Vagina (tissue), 2 donors: ENCODE results near the gene CD109. TPM values are rescaled to one million over a fixed set of nuclear protein-coding genes. Genes with fewer than 3 reads are reported as not detected.

Experiments
- DNase-seq, 2 donors: peaks; one replicate each; pipeline ENCODE4 v3.0.0-alpha.2; 2017; ENCODE audit errors: extremely low spot score in 2 of 2
- H3K27ac ChIP-seq: fragments of 200-600 bp; sonication (generic); one replicate; pipeline ENCODE4 v1.5.1; 2019
- H3K27me3 ChIP-seq: fragments of 200-600 bp; sonication (generic); one replicate; pipeline ENCODE4 v1.5.1; 2019
- H3K36me3 ChIP-seq, 2 donors: fragments of 200-600 bp; sonication (generic); one replicate each; pipeline ENCODE4 v1.5.1; 2017 to 2019
- H3K4me1 ChIP-seq: fragments of 200-600 bp; sonication (generic); one replicate; pipeline ENCODE4 v1.5.1; 2019
- H3K4me3 ChIP-seq, 2 donors: fragments of 200-600 bp; sonication (generic); 1 replicate in 1 of 2; 2 replicates in 1 of 2; pipeline ENCODE4 v1.5.1; 2016 to 2019
- H3K9me3 ChIP-seq: fragments of 200-600 bp; sonication (generic); one replicate; pipeline ENCODE4 v1.5.1; 2019
- CTCF ChIP-seq, 3 experiments: fragments of 450-650 bp in 2 of 3; fragments of 200-600 bp in 1 of 3; sonication (generic) in 1 of 3; IDR thresholded peaks; one replicate each; pipeline ENCODE4 v1.5.1; 2017 to 2019; ENCODE audit warnings: antibody characterized with exemption in 3 of 3, mild to moderate bottlenecking in 2 of 3, moderate library complexity in 2 of 3
- POLR2A ChIP-seq, 2 donors: fragments of 450-650 bp; IDR thresholded peaks; one replicate each; pipeline ENCODE4 v1.6.1; 2017; ENCODE audit warnings: antibody characterized with exemption in 2 of 2, mild to moderate bottlenecking in 2 of 2, moderate library complexity in 2 of 2
- POLR2AphosphoS5 ChIP-seq, 2 donors: sonication (generic); formaldehyde crosslinking; IDR thresholded peaks; one replicate each; pipeline ENCODE4 v1.9.0; 2017; ENCODE audit warnings: antibody characterized with exemption in 2 of 2, mild to moderate bottlenecking in 2 of 2, low read depth in 1 of 2; ENCODE audit not compliant: insufficient read depth in 1 of 2
- intact Hi-C: fragments of 100-400 bp; cut with DNase I; formaldehyde crosslinking; loops from one replicate; pipeline ENCODE4 v1.15.1; 2023
- total RNA-seq: library from RNA; depleted of rRNA; stranded (reverse); fragments of >200 nt; gene quantifications from one replicate; pipeline ENCODE4 v1.2.3, GENCODE V29; 2016

CD109 gene
- total RNA-seq, 1 donor from 2014 or later = 29.0 TPM

- Histone ChIP-seq H3K27ac (peak overlapping the region; percentile 91), H3K4me3 (no peak overlapping the region)
These were observed 6.4 kb downstream of the CD109 start for GRCh38 chr6:73702444-73702843.

GRCh38 chr6:73703466-73703865, 7.5 kb downstream of the CD109 start:
- Histone ChIP-seq H3K27me3 (no peaks in the 10 kb centered on the region), H3K27ac (peak overlapping the region; percentile 91), H3K9me3 (no peaks in the 10 kb centered on the region), H3K36me3 (no peaks in the 10 kb centered on the region), H3K4me3 (no peak overlapping the region), H3K4me1 (peaks cover 37% of the 10 kb centered on the region)
- TF ChIP-seq CTCF (IDR thresholded peaks at IDR 0.05) = no peak
- no peak for TF ChIP-seq POLR2A (IDR thresholded peaks at IDR 0.05)
- TF ChIP-seq POLR2AphosphoS5 (IDR thresholded peaks at IDR 0.05; ENCODE audit: insufficient read depth in 1 of 2, low read depth in 1 of 2) = no peak
- DNase-seq = no peak
- intact Hi-C loops = no loop called here

More at GRCh38 chr6:73702444-73702843, 6.4 kb downstream of the CD109 start:
- TF ChIP-seq POLR2AphosphoS5 (IDR thresholded peaks at IDR 0.05; ENCODE audit: insufficient read depth in 1 of 2, low read depth in 1 of 2) (no peak), CTCF (IDR thresholded peaks at IDR 0.05) (no peak), POLR2A (IDR thresholded peaks at IDR 0.05) (no peak)
- Histone ChIP-seq H3K9me3 (no peaks in the 10 kb centered on the region), H3K4me1 (peaks cover 40% of the 10 kb centered on the region), H3K27me3 (no peaks in the 10 kb centered on the region), H3K36me3 (no peaks in the 10 kb centered on the region)
- DNase-seq = no peak
- intact Hi-C loops = no loop called here

- intact Hi-C loops = no loop called here
- DNase-seq = no peak
- H3K4me1 ChIP-seq = peaks cover 37% of the 10 kb centered on the region
These were observed 8.3 kb downstream of the CD109 start for GRCh38 chr6:73704260-73704659.

GRCh38 chr6:73704798-73705197, 8.8 kb downstream of the CD109 start:
- TF ChIP-seq POLR2A (IDR thresholded peaks at IDR 0.05) (no peak), CTCF (IDR thresholded peaks at IDR 0.05) (no peak), POLR2AphosphoS5 (IDR thresholded peaks at IDR 0.05; ENCODE audit: insufficient read depth in 1 of 2, low read depth in 1 of 2) (no peak)
- intact Hi-C loops = no loop called here
- no peaks in the 10 kb centered on the region for H3K27me3 ChIP-seq
- no peaks in the 10 kb centered on the region for H3K36me3 ChIP-seq
- no peaks in the 10 kb centered on the region for H3K9me3 ChIP-seq
- no peak overlapping the region for H3K4me3 ChIP-seq
- H3K27ac ChIP-seq = peak overlapping the region; percentile 91
- H3K4me1 ChIP-seq = peaks cover 37% of the 10 kb centered on the region
- no peak for DNase-seq

More at GRCh38 chr6:73704260-73704659, 8.3 kb downstream of the CD109 start:
- peak in 1 of 2 donors; percentile 75 for TF ChIP-seq POLR2AphosphoS5 (IDR thresholded peaks at IDR 0.05; ENCODE audit: insufficient read depth in 1 of 2, low read depth in 1 of 2)
- no peak for TF ChIP-seq CTCF (IDR thresholded peaks at IDR 0.05)
- no peaks in the 10 kb centered on the region for H3K9me3 ChIP-seq
- H3K36me3 ChIP-seq = no peaks in the 10 kb centered on the region
- H3K27ac ChIP-seq = peak overlapping the region; percentile 91
- H3K4me3 ChIP-seq = no peak overlapping the region
- no peaks in the 10 kb centered on the region for H3K27me3 ChIP-seq

- intact Hi-C loops = no loop called here
- no peak overlapping the region for H3K4me3 ChIP-seq
- DNase-seq = no peak
- no peak for TF ChIP-seq POLR2A (IDR thresholded peaks at IDR 0.05)
- TF ChIP-seq POLR2AphosphoS5 (IDR thresholded peaks at IDR 0.05; ENCODE audit: insufficient read depth in 1 of 2, low read depth in 1 of 2) = no peak
- no peak for TF ChIP-seq CTCF (IDR thresholded peaks at IDR 0.05)
- H3K9me3 ChIP-seq = no peaks in the 10 kb centered on the region
- peaks cover 36% of the 10 kb centered on the region for H3K4me1 ChIP-seq
- H3K36me3 ChIP-seq = no peaks in the 10 kb centered on the region
- no peak overlapping the region for H3K27ac ChIP-seq
- H3K27me3 ChIP-seq = no peaks in the 10 kb centered on the region
These were observed 11.0 kb downstream of the CD109 start for GRCh38 chr6:73706971-73707370.
